Ovary (tissue), 9 donors: Measurements from ENCODE around the gene EXOC6B. TPM values are rescaled to one million over a fixed set of nuclear protein-coding genes. Genes with fewer than 3 reads are reported as not detected.

ENCODE experiments used
- DNase-seq, 5 donors: peaks; one replicate each; pipeline ENCODE4 v3.0.0-alpha.2; 2019 to 2020
- H3K27ac ChIP-seq, 2 donors: fragments of 200-600 bp; one replicate each; pipeline versions ENCODE4 v1.5.1 to v1.8.0; 2019 to 2022
- H3K27me3 ChIP-seq: fragments of 200-600 bp; one replicate; pipeline ENCODE4 v1.8.0; 2022
- H3K36me3 ChIP-seq: fragments of 200-600 bp; sonication (generic); one replicate; pipeline ENCODE4 v1.5.1; 2019
- H3K4me1 ChIP-seq: one replicate; pipeline ENCODE4 v1.8.1; 2013; ENCODE audit warnings: mild to moderate bottlenecking, moderate library complexity; ENCODE audit not compliant: insufficient read depth
- H3K4me3 ChIP-seq: fragments of 200-600 bp; sonication (generic); one replicate; pipeline ENCODE4 v1.5.1; 2017
- H3K9me3 ChIP-seq, 2 donors: fragments of 200-600 bp in 1 of 2; sonication (generic) in 1 of 2; one replicate each; pipeline versions ENCODE4 v1.5.1 to v1.8.1; 2013 to 2019; ENCODE audit warnings: mild to moderate bottlenecking in 1 of 2, moderate library complexity in 1 of 2
- EP300 ChIP-seq: sonication (generic); formaldehyde crosslinking; IDR thresholded peaks from one replicate; pipeline ENCODE4 v1.6.1; 2017; ENCODE audit warnings: antibody characterized with exemption
- POLR2A ChIP-seq: fragments of 450-650 bp; IDR thresholded peaks from one replicate; pipeline ENCODE4 v1.6.1; 2017; ENCODE audit warnings: antibody characterized with exemption, mild to moderate bottlenecking, moderate library complexity
- WGBS, 3 donors: extraction: QIAGEN DNeasy Blood & Tissue Kit in 1 of 3; methylation state at CpG; one replicate each; pipeline versions ENCODE4 v1.1.5 to v1.1.7; 2013 to 2017; 5-methylcytosine and 5-hydroxymethylcytosine counted together
- intact Hi-C, 4 donors: fragments of 100-400 bp; cut with DNase I; formaldehyde crosslinking; loops; one replicate each; pipeline versions ENCODE4 v1.11.0 to v1.15.1; 2022 to 2023
- polyA plus RNA-seq, 2 donors: library from polyadenylated mRNA; stranded (reverse); fragments of 200-250 nt in 1 of 2; fragments of 350-450 nt in 1 of 2; fragmentation: Illumina TruSeq in 1 of 2; extraction: RNeasy Lipid Tissue Mini Kit (QIAGEN cat#74804) in 1 of 2; gene quantifications; one replicate each; pipeline ENCODE4 v1.2.3, GENCODE V29; 2013 to 2014
- total RNA-seq, 7 donors: library from RNA; depleted of rRNA in 2 of 7; stranded (reverse); fragments of >200 nt in 2 of 7; fragmentation: NEBNext Ultra II Directional in 3 of 7; extraction: Animal tissue kit (Norgen Biotek cat#: 25700) in 3 of 7; gene quantifications; one replicate each; pipeline versions ENCODE4 v1.1.0 to v1.2.4, GENCODE V29; 2016 to 2023
- TF ChIP-seq, protein P1 (sequence below), 3 donors: fragments of 450-650 bp in 2 of 3; fragments of 200-600 bp in 1 of 3; IDR thresholded peaks; one replicate each; pipeline versions ENCODE4 v1.5.1 to v1.8.0; 2016 to 2022; ENCODE audit warnings: antibody characterized with exemption in 3 of 3, mild to moderate bottlenecking in 1 of 3
- donor health status: DM: no; HTN: no; CAD: no; lungs with moderate emphysema.
- donor health status: DM: no; HTN: no; CAD: no.
- donor health status: Bipolar disorder and iron deficiency.
- donor health status: DM: yes; HTN: yes; CAD: no.
- donor health status: DM: no; HTN: no; CAD: no.
- donor health status: DM: yes; HTN: yes; CAD: no.

EXOC6B gene
- total and polyA plus RNA-seq, 9 donors, result 11.9 to 84.9 (median 57.8) TPM

DNA sequence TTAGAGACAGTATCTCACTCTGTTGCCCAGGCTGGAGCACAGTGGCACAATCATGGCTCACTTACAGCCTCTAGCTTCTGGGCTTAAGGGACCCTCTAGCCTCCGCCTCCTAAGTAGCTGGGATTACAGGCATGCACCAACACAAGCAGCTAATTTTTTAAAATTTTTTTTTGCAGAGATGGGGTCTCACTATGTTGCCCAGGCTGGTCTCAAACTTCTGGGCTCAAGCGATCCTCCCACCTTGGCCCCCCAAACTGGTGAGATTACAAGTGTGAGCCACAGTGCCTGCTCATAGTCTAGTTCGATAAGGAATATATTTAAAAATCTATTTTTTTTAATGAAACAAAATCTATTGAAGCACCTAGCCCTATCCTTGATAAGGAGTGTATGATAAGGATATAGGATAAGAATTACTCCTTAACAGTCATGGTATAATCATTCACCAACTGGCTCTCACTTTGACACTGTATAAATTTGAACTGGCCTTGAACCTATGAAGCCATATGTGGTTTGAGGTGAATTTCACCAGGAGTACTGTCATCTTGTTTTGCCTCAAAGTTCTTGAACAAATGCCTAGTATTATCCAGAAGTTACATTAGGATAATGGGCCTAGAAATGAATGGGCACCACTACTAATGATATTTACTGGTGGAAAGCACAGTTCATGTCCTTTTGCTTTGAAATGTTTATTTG, 71.1 kb downstream of the EXOC6B start:
- Histone ChIP-seq H3K27ac (no peak overlapping the region), H3K4me1 (peaks cover 5% of the 10 kb centered on the region), H3K36me3 (no peaks in the 10 kb centered on the region), H3K4me3 (no peak overlapping the region), H3K9me3 (no peaks in the 10 kb centered on the region), H3K27me3 (no peaks in the 10 kb centered on the region)
- intact Hi-C loops, result no loop called here
- TF ChIP-seq, protein P1, sequence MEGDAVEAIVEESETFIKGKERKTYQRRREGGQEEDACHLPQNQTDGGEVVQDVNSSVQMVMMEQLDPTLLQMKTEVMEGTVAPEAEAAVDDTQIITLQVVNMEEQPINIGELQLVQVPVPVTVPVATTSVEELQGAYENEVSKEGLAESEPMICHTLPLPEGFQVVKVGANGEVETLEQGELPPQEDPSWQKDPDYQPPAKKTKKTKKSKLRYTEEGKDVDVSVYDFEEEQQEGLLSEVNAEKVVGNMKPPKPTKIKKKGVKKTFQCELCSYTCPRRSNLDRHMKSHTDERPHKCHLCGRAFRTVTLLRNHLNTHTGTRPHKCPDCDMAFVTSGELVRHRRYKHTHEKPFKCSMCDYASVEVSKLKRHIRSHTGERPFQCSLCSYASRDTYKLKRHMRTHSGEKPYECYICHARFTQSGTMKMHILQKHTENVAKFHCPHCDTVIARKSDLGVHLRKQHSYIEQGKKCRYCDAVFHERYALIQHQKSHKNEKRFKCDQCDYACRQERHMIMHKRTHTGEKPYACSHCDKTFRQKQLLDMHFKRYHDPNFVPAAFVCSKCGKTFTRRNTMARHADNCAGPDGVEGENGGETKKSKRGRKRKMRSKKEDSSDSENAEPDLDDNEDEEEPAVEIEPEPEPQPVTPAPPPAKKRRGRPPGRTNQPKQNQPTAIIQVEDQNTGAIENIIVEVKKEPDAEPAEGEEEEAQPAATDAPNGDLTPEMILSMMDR (IDR thresholded peaks at IDR 0.05), result no peak
- no peak for TF ChIP-seq EP300
- no peak for TF ChIP-seq POLR2A
- DNase-seq, result no peak
- 90 to 95% (median 92%) methylated on average over 3 of the region's 3 CpGs for WGBS, 3 donors

GRCh38 chr2:72750977-72751639, 74.7 kb downstream of the EXOC6B start:
- 95 to 96% (median 95%) methylated on average over 3 of the region's 3 CpGs for WGBS, 3 donors
- no peak for DNase-seq
- Histone ChIP-seq H3K36me3 (no peaks in the 10 kb centered on the region), H3K27me3 (no peaks in the 10 kb centered on the region), H3K4me1 (peaks cover 6% of the 10 kb centered on the region), H3K4me3 (no peak overlapping the region), H3K9me3 (no peaks in the 10 kb centered on the region), H3K27ac (no peak overlapping the region)
- intact Hi-C loops, result no loop called here
- TF ChIP-seq EP300 (no peak), POLR2A (no peak)

GRCh38 chr2:72750466-72750865, 75.4 kb downstream of the EXOC6B start:
- TF ChIP-seq EP300, result no peak
- no peak for TF ChIP-seq POLR2A
- TF ChIP-seq, protein P1 (IDR thresholded peaks at IDR 0.05), result no peak
- no peaks in the 10 kb centered on the region for H3K36me3 ChIP-seq
- no peaks in the 10 kb centered on the region for H3K9me3 ChIP-seq
- no peak for DNase-seq
- no peak overlapping the region for H3K4me3 ChIP-seq
- no peaks in the 10 kb centered on the region for H3K27me3 ChIP-seq
- intact Hi-C loops, result no loop called here
- 94 to 100% (median 98%) methylated on average over 1 of the region's 1 CpG for WGBS, 3 donors
- no peak overlapping the region for H3K27ac ChIP-seq
- peaks cover 4% of the 10 kb centered on the region for H3K4me1 ChIP-seq

- no peak for TF ChIP-seq EP300
- TF ChIP-seq, protein P1 (IDR thresholded peaks at IDR 0.05), result no peak
- no peak for TF ChIP-seq POLR2A
- Histone ChIP-seq H3K27ac (no peak overlapping the region), H3K4me3 (no peak overlapping the region), H3K4me1 (peaks cover 4% of the 10 kb centered on the region), H3K9me3 (no peaks in the 10 kb centered on the region), H3K27me3 (no peaks in the 10 kb centered on the region), H3K36me3 (no peaks in the 10 kb centered on the region)
- intact Hi-C loops, result loop anchor here in 1 of 4 donors (10.0 kb wide), 2 partner anchors 823 to 1193 kb away; no protein-coding TSS in a partner anchor
- WGBS, 3 donors, result 71 to 73% (median 71%) methylated on average over 1 of the region's 1 CpG
- DNase-seq, result no peak
Observed at GRCh38 chr2:72747344-72747743, 78.5 kb downstream of the EXOC6B start.
